Activated CD8-positive, alpha-beta memory T cell treated with anti-CD3 and anti-CD28 coated beads for 36 hours (primary cell): Measurements from ENCODE around the gene ZNF462. TPM values are rescaled to one million over a fixed set of nuclear protein-coding genes. Genes with fewer than 3 reads are reported as not detected.

Experiments
- CTCF ChIA-PET: fragments of 350-600 bp; sonication (Branson Sonifier 250); formaldehyde crosslinking; loops from one replicate; lab custom pipeline; 2021; ENCODE audit warnings: antibody characterized with exemption; lab: Charles Lee
- POLR2A ChIA-PET: fragments of 350-600 bp; sonication (Branson Sonifier 250); formaldehyde crosslinking; loops from one replicate; lab custom pipeline; 2021; ENCODE audit warnings: antibody characterized with exemption; lab: Charles Lee
- total RNA-seq, 2 experiments: library from RNA; stranded (reverse); gene quantifications; one replicate each; pipeline ENCODE4 v1.2.3, GENCODE V29; 2021

Gene ZNF462
- total RNA-seq, 2 experiments from 2014 or later = 0.06 to 0.27 TPM

DNA sequence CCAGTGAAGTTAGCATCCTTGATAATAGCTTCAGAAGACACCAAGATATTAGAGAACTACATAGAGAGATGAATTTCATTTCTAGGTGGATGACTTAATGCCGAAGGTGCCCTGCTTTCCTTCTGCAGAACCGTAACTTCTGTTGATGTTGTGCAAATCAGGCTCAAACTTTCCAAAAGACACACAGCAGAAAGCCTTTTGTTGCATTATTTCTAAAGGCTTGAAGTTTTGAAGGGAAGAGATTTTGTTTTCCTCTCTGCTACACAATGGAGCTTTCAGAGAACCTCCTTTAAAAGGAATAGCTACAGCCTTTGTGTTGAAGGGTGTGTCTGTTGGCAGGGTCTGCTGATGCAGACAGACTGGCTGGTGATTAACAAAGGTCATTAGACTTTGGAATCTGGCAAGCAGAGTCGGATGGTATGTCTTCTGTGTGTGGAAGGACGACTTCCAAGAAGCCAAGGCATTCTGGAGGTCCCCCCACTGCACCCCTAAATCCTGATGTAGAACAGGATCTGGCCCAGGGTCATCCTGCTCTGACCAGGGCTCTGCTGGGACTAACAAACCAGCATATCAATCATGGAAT is 57.8 kb downstream of the ZNF462 start:
- ChIA-PET CTCF (no interaction called here), POLR2A (no interaction called here)

DNA sequence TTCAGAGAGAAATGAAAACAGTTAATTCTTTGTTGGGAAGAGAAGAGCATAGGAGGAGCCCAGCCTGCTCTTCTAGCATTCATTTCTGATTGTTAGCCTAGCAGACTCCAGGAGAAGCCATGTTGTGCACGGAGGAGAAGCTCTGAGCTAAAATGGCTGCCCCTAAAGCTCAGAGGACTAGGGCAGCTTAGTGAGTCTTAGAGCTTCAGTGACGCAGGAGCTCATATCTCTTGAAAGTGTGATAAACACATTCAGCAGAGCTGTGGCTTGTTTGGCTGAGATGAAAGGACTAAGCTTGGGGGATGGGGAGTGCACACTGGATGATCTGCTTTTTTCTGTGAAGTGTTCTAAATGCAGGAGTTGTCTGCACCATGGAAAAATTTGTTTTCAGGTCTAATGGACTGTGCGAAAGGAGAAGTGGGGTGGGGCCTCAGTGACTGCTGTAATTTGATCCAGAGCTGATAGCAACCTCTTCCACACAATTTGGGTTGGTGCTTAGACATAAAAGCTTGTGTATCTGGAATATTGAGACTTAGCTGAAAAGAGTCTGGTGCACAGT is 58.5 kb downstream of the ZNF462 start:
- ChIA-PET CTCF (no interaction called here), POLR2A (no interaction called here)

DNA sequence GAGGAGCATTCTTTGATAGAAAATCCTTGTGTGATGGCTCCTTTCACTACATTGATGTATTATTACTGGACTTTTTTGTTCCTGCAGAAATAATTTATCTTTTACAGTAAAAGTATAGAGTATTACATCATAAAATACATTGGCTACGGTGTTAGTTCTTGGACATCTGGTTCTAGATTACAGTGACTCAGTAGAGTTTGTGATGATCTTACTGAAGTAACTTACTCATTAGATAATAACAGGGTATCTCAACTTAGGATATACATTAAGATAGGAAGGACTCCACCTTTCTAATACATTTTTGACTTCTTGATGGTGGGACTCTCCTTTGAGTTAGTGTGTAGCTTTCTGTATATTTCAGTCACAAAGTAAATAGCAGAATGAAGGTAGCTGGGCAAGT is 59.1 kb downstream of the ZNF462 start:
- ChIA-PET POLR2A (no interaction called here), CTCF (no interaction called here)

DNA sequence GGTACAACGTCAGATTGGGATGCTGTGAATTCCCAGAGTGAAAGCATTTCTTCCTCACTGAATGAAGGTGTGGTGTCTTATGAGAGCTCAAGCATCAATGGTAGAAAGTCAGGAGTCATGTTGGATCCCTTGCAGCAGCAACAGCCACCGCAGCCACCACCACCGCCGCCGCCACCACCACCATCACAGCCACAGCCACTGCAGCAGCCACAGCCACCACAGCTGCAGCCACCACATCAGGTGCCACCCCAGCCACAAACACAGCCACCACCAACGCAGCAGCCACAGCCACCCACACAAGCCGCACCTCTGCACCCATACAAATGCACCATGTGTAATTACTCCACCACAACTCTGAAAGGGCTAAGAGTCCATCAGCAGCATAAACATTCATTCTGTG is 62.4 kb downstream of the ZNF462 start:
- POLR2A ChIA-PET = no interaction called here
- CTCF ChIA-PET = no interaction called here

DNA sequence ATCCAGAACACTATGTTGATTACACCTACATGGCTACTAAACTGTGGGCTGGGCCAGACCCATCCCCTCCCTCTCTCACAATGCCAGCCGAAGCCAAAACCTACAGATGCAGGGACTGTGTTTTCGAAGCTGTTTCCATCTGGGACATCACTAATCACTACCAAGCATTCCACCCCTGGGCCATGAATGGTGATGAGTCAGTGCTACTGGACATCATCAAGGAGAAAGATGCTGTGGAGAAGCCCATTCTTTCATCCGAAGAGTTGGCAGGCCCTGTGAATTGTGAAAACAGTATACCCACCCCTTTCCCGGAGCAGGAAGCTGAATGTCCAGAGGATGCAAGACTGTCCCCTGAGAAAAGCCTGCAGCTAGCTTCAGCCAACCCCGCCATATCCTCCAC is 65.0 kb downstream of the ZNF462 start:
- ChIA-PET CTCF (no interaction called here), POLR2A (no interaction called here)

DNA sequence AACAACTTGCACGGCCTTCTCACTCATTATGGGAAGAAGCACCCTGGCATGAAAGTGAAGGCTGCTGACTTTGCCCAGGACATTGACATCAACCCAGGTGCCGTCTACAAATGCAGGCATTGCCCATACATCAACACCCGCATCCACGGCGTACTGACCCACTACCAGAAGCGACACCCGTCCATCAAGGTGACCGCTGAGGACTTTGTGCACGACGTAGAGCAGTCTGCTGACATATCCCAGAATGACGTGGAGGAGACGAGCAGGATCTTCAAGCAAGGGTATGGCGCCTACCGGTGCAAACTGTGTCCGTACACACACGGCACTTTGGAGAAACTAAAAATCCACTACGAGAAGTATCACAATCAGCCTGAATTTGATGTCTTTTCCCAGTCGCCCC is 65.4 kb downstream of the ZNF462 start:
- ChIA-PET CTCF (no interaction called here), POLR2A (no interaction called here)

DNA sequence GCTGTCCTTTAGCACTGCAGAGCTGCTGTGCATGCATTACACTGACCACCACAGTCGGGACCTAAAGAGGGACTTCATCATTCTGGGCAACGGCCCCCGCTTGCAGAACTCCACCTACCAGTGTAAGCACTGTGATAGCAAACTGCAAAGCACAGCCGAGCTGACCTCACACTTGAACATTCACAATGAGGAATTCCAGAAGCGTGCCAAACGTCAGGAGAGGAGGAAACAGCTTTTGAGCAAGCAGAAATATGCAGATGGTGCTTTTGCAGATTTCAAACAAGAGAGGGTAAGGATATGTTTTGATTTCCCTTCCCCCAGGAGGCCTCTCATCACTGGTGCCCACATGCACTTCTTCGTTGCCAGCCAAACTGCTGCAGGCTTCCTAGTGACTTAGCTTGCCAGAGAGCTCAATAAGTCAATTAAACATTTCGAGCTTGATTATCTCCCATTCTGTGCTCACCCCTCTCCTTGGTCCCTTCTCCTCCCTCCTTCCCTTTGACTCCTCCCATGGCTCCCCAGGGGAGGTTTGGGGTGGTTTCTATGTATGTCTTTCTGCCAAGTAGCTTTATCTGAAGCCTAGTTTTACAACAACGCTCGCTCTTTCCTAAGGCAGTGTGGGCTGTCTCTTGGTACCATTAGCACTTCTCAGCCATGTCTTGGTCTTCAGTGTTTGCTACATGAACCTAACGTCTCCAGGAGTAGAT is 66.7 kb downstream of the ZNF462 start:
- ChIA-PET POLR2A (no interaction called here), CTCF (no interaction called here)

DNA sequence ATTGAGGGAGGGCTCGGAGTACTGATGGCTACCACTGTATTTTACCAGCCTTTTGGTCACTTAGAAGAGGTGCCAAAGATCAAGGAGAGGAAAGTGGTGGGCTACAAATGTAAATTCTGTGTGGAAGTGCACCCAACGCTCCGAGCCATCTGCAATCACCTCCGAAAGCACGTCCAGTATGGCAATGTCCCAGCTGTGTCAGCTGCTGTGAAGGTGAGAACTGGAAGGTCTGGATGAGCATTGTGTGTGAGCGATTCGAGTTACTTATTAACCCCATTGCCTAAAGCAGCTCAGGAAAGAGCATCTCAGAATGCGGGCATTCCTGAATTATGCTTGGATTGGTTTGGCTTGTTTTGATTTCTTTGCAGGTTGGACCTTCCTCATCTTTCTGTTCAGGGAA is 67.5 kb downstream of the ZNF462 start:
- ChIA-PET CTCF (no interaction called here), POLR2A (no interaction called here)

DNA sequence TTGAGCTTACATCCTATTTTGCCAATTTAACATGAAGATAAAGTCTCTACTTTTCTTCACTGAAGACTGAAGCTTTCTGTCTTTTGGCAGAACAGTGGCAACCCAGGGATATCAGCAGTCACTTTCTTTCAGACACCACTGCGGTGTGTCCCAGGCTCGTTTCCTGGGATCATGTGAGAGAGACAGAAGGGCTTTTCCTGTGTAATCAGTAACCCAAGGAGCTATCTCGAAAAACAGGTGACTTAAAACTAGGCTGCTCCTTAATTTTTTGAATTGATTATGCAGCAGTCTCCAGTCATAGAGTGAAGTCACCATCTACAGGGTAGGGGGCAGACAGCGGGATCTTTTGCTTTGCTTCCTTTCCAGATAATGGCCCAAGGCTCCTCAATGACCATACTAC is 68.5 kb downstream of the ZNF462 start:
- CTCF ChIA-PET = no interaction called here
- POLR2A ChIA-PET = no interaction called here

DNA sequence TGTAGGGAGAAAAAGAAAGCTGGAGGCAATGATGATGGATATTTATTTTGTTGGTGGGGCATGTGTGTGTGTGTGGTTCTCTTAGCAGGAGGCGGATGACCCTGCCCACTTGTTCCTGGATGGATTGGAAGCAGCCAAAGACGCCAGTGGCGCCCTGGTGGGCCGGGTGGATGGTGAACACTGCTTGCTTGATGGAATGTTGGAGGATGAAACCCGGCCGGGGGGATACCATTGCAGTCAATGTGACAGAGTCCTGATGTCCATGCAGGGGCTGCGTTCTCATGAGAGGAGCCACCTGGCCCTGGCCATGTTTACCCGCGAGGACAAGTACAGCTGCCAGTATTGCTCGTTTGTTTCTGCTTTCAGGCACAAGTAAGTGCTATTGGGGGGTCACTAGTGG is 69.2 kb downstream of the ZNF462 start:
- CTCF ChIA-PET = no interaction called here

DNA sequence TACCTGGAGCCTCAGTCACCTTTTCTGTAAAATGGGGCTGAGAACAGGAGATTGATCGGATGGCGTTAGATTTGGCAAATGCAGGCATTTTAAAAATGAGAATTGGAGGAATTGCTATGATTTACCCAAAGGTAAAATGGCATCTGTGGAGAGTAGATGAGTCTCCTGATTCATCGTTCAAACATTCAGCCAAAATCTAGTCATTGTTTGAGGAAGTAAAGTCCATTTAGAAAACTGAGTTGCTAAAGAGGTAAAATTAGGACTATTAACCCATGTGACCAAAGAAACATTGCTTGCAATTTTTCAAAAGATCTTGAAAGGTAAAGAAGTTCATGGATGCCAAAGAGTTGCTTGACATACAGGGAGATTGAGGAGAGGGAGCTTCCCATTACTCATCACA is 69.7 kb downstream of the ZNF462 start:
- POLR2A ChIA-PET = no interaction called here
- CTCF ChIA-PET = no interaction called here

More for the DNA sequence above, 69.2 kb downstream of the ZNF462 start:
- POLR2A ChIA-PET = no interaction called here

DNA sequence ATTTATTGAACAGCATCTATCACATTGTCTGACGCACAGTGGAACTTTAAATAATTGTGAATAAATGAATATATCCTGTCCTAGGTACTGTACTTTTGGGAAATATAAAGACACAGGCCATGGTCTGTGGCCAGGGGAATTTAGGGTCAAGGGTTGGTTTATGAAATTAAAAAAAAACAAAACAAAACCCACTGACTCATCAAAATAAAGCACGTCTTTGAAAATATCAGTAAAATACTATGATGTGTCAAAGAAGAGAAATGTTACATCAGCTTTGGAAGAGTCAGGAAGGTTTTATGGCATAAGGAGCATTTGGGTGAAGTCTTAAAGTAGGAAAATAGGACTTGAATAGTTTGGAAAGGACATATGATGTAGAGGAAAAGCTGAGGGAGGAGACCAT is 70.5 kb downstream of the ZNF462 start:
- POLR2A ChIA-PET = no interaction called here
- CTCF ChIA-PET = no interaction called here

DNA sequence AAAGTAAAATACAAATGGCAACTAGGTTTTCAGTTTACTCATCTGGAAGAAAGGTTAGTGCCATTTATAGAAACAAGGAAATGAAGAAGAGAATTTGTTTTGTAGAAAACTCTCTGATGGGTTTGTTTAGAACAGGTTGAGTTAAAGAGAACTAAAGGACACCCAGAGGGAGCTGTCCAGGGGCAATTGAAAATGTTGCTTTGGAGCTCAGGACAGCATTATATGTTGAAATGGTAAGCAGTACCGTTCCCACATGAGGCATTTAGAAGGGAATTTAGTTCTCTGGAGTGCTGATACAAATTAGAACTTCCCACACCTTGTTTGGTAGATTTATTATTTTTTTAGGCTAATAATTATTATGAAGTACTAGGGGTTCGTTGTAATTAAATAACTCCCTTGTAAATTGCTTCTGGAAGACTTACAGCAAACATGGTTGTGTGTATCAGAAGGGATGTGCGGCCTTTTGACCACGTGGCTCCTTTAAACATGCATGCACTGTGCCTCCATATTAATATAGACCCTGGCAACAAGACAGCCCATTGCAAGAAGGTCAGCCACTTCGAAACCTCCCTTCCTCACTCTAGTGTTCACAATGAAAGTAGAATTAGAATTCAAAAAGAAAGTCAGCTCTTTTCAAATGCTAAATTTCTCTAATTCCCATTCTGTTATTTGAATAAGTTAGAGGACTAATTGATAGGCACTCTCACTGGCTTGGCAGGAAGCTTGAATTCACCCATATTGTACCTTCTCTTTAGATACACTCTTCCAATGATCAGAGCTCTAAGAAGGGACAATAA is 71.7 kb downstream of the ZNF462 start:
- CTCF ChIA-PET = no interaction called here
- POLR2A ChIA-PET = no interaction called here

DNA sequence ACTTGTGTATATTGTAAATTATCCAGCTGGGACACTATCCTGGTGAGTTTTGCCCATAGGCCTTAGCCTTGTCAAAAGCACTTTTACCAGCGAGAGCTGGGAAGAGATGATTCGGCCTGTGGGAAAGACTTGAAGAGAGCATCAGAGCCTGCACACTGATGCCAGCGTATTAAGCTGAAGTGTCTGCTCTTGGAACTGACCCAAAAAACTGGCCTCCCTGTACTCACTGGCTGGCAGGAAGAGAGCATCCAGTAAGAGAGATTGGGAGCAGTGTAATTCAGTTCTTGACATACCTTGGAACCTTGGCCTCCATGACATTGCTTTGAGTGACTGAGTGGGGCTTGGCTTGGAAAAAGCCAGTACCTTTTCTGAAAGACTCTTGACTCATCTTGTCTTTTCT is 73.7 kb downstream of the ZNF462 start:
- POLR2A ChIA-PET = no interaction called here
- CTCF ChIA-PET = no interaction called here

DNA sequence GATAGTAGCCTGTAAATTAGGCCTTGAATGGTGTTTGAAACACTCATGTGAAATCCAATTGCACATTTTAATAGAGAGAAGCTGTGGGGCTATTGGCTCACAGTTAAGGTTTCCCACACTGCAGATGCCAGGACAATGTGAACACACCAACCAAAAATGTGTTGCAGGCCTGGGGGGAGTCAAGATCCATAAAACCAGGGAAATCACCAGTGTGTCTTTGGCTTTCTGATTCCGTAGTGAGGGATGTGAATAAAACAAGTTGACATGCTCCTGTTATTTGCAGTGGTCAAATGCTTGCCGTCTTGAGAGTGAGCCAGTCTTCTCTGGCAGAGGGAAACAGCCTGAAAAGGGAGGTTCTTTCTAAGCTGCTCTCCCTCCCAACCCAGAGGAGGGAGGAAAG is 79.0 kb downstream of the ZNF462 start:
- ChIA-PET POLR2A (no interaction called here), CTCF (no interaction called here)

DNA sequence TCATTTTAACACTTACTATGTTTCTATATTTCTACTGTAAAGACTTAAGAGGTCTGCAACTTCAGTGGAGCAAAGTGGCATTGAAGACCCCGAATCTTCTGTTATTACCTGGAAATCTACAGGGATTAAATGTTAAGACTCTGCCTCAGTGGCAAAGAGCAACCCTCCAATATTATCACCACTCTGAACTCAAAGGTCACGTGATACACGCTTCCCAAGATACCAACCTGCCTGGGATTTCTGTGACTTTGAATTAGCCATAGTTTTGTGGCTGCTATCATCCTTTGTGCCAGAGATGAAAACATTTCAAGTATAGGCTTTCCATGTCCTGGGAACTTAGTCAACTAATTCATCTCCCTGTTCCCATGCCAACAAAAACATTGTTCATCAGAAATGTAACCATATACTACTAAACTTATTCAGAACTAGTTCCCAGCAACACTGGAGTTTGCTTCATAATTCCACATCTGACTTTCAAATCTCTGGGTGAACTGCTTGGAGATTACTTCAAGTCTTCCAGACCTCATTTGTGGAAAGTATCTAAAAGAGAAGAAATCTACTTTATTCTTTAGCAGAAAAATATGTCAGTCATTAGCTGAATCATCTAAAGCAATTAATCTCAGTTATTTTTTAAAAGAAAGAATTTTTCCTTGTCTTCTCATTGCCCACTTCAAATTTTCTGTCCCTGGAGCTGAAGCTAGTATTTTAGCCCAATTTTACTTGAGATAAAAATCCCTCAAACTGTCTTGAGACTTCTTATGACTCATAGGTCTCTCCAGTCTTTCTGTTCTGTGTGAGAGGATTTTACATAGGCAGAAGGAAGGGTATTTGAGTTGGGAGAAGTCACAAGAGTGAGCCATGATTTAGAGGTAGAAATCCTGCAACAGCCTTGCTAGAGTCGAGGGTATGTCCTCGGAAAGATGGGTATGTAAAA is 83.0 kb downstream of the ZNF462 start:
- ChIA-PET POLR2A (no interaction called here), CTCF (no interaction called here)

DNA sequence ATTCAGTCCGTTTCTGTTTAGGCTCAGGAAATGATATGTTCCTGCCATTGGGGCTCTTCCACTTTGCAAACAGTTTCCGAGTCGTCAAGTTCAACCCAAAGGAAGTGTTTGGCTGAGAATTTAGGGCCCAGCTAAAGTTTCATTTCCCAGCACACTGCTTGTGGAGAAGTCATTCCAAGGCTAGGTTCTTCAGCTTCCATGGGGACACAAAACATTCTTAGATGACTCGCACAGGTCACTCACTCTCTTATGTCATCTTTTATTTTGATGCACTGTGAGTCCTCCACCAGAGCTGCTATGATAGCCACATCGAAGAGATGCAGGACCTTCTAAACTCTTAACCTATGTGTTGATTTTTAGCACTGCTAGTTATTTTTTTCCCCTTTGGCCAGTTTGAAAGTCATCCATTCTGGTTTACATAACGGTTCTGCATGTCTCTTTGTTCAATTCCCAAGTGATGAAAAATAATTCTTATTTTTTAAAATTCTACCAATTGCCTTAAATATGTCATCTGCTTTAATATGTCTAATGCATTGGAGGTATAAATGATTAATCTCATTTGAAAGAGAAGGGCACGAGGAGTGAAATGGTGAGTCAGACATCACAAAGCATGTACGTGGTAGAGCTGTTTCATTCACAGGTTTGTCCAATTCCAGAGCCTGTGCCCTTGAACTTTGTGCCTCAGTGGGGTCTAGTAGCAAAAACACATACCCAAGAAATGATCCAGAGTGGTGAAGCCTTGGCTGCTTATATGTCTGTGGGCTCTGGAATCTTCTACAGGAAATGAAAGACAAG is 84.3 kb downstream of the ZNF462 start:
- ChIA-PET POLR2A (no interaction called here), CTCF (no interaction called here)

DNA sequence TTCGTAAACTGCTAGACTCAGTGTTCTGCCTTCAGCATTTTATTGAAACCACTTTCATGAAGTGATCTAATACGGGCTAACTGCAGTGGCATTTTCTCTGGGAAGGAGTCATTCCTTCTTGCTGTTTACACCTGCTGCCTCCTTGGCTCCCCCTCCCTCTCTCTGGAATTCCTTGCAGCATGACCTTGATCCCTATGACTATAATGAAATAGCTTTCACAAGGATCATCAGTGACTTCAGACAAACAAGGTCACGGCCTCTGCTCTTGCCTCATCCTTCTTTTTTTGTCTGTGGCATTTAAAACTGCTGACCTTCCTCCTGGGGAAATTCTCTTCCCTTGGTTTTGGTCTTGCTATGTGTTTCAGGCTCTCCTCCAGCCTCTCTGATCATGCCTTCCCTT is 90.2 kb downstream of the ZNF462 start:
- ChIA-PET POLR2A (no interaction called here), CTCF (no interaction called here)

DNA sequence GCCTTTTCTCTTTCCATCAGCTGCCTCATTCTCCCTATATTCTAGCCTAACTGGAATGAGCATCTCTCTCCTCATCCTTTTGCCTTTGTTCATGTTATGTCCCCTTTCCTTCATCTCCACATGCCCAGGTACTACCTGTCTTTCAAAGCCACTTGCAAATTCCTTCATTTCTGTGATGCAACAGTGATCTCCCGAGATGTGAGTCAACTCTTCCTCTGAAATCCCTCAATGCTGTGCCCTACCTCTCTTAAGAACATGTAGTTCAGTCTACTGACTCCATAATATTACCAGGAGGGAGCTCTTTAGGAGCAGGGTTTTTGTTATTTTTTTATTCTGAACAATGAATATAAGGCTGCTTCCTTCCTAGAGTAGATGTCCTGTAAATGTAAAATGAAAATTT is 91.6 kb downstream of the ZNF462 start:
- ChIA-PET POLR2A (no interaction called here), CTCF (no interaction called here)
